ENCODE results near the gene TSPEAR. TPM values are rescaled to one million over a fixed set of nuclear protein-coding genes. Genes with fewer than 3 reads are reported as not detected.

Gene TSPEAR
- total RNA-seq, 4 donors from 2014 or later, result 0.21 to 1.3 (median 0.69) TPM

DNA sequence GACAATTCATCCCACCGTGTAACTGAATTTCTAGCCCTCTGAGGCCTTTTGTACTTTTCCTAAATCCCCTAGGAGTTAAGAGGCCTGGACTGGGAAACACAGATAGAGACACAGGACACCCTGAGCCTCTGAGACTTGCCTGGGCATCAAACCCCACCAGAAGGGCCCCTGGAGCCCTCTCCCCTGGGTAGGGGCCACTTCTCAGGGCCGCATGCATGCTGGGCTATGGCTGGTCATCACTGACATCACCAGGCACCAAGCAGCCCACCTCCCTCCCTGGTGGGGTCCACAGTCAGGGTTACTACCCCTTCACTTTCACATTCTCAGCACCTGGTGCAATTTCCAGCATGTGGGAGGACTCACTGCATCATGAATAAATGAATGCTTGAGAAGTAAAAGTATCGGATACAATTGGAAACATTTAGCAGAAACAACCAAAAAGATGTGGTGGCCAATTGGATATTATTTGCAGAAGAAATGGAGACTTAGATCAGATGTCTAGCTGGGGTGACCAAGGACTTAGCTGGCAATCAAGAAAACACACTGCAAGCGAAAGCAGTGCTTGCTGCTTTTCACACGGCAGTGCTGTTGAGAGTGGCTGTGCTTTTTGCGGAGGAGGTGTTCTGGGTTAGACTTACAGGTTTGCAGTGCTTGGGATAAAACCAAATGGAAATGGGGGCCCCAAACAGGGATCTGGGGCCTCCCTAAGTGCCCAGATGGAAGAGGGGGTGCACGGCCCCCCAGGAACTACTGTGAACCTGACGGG, 111.9 kb downstream of the TSPEAR start:
- TF ChIP-seq POLR2A (IDR thresholded peaks at IDR 0.05), result no peak
- TF ChIP-seq, protein P1, sequence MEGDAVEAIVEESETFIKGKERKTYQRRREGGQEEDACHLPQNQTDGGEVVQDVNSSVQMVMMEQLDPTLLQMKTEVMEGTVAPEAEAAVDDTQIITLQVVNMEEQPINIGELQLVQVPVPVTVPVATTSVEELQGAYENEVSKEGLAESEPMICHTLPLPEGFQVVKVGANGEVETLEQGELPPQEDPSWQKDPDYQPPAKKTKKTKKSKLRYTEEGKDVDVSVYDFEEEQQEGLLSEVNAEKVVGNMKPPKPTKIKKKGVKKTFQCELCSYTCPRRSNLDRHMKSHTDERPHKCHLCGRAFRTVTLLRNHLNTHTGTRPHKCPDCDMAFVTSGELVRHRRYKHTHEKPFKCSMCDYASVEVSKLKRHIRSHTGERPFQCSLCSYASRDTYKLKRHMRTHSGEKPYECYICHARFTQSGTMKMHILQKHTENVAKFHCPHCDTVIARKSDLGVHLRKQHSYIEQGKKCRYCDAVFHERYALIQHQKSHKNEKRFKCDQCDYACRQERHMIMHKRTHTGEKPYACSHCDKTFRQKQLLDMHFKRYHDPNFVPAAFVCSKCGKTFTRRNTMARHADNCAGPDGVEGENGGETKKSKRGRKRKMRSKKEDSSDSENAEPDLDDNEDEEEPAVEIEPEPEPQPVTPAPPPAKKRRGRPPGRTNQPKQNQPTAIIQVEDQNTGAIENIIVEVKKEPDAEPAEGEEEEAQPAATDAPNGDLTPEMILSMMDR (IDR thresholded peaks at IDR 0.05), result no peak
- no peak overlapping the region for H3K27ac ChIP-seq
- H3K4me3 ChIP-seq (replicated peaks in 1 of 3), result no peak overlapping the region
- H3K4me1 ChIP-seq, result no peaks in the 10 kb centered on the region
- intact Hi-C loops (cut with DNase I), result no loop called here
- H3K36me3 ChIP-seq, result no peaks in the 10 kb centered on the region
- WGBS, 2 donors, result 89 to 91% methylated on average over 8 of the region's 8 CpGs
- DNase-seq, result no peak
- H3K9me3 ChIP-seq, result no peaks in the 10 kb centered on the region
- no peaks in the 10 kb centered on the region for H3K27me3 ChIP-seq

DNA sequence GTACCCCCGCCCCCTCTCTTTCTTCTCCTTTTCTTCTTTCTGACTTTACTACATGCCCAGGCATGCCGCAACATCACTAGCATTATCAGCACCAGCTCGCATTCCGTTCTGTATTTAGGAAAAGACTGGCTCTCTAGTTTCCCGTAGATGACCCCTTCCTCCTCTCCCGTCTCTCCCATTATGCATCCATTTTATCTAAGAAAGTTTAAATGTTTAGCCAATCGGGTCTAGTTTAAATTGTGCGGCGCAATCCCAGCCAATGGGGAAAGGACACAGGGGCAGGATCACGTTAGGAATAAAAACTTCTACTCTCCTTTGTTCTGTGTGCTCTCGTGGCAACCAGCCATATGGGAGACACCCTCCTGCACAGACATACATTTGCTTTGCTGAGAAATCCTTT, 113.3 kb downstream of the TSPEAR start:
- no peaks in the 10 kb centered on the region for H3K9me3 ChIP-seq
- WGBS, 2 donors, result 85% methylated on average over 11 of the region's 11 CpGs
- H3K27me3 ChIP-seq, result no peaks in the 10 kb centered on the region
- intact Hi-C loops (cut with DNase I), result no loop called here
- no peak for TF ChIP-seq POLR2A (IDR thresholded peaks at IDR 0.05)
- TF ChIP-seq, protein P1 (IDR thresholded peaks at IDR 0.05), result no peak
- no peaks in the 10 kb centered on the region for H3K4me1 ChIP-seq
- no peaks in the 10 kb centered on the region for H3K36me3 ChIP-seq
- no peak overlapping the region for H3K27ac ChIP-seq
- no peak for DNase-seq
- H3K4me3 ChIP-seq (replicated peaks in 1 of 3), result no peak overlapping the region

DNA sequence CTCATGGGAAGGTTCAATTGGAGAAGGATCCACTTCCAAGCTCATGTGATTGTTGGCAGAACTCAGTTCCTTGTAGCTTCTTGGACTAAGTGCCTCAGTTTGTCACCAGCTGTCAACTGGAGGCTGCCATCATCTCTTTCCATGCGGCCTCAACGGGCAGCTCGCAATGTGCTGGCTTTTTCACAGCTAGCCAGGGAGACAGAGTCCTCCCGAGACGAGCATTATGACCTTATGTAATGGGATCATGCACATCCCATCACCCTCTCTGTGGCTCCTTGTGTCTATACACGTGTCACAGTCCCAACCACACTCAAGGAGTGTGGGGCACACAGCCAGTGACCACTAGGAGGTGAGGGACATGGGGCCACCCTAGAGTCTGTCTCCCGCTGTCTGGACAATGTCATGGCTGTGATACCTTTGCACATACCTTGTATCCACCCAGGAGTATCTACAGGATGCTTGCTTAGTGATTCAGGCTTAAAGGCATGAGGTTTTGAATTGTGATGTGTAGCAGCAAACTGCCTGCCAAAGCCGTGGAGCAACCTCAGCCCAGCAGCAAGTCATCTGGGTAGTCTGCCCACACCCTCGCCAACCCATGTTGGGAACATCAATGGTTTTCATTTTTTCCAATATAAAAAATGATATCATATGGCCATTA, 115.2 kb downstream of the TSPEAR start:
- no peak for DNase-seq
- H3K27me3 ChIP-seq, result no peaks in the 10 kb centered on the region
- intact Hi-C loops (cut with DNase I), result no loop called here
- H3K36me3 ChIP-seq, result no peaks in the 10 kb centered on the region
- TF ChIP-seq, protein P1 (IDR thresholded peaks at IDR 0.05), result no peak
- no peak for TF ChIP-seq POLR2A (IDR thresholded peaks at IDR 0.05)
- H3K27ac ChIP-seq, result no peak overlapping the region
- H3K9me3 ChIP-seq, result no peaks in the 10 kb centered on the region
- H3K4me3 ChIP-seq (replicated peaks in 1 of 3), result no peak overlapping the region
- no peaks in the 10 kb centered on the region for H3K4me1 ChIP-seq
- WGBS, 2 donors, result 68 to 80% methylated on average over 9 of the region's 9 CpGs

DNA sequence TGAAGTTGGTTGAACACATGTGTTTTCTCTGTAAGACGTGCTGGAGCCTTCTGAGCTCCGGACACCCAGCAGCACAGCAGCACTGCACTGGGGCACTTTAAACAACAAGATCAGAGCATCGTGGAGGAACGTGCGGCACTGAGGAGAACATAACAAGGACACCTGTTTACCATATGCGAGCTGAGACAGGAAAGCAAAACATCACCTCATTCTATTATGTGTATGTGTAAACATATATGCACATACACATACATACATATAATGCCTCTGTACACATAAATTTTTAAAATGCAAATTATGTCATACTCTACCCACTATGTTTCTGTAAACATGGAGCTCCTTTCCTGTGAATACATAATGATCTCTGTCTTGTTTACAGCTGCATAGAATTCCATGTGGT, 115.8 kb downstream of the TSPEAR start:
- Histone ChIP-seq H3K4me1 (no peaks in the 10 kb centered on the region), H3K4me3 (replicated peaks in 1 of 3) (no peak overlapping the region), H3K27ac (no peak overlapping the region), H3K9me3 (no peaks in the 10 kb centered on the region), H3K36me3 (no peaks in the 10 kb centered on the region), H3K27me3 (no peaks in the 10 kb centered on the region)
- no peak for TF ChIP-seq POLR2A (IDR thresholded peaks at IDR 0.05)
- WGBS, 2 donors, result 82 to 84% methylated on average over 6 of the region's 6 CpGs
- intact Hi-C loops (cut with DNase I), result no loop called here
- no peak for DNase-seq

DNA sequence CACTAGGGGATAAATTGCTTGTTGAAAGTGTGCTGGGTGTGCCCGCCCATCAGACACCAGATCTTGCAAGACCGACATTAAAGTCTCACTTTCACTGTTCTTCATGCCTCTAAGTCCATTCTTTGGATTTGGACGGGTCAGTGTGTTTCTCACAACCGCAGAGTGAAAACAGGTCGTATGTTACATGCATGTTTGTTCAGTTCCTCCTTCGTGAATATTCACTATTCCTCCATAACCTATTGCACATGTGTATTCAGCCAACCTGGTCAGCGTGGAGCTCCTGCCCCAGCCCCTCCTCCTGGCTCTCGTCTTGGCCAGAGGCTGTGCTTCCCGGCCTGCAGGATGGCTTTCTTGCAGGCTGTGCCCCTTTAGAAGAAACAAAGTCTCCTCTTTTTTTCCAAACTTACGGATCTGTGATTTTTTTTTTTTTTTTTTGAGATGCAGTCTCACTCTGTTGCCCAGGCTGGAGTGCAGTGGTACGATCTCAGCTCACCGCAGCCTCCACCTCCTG, 116.9 kb downstream of the TSPEAR start:
- no peak overlapping the region for H3K27ac ChIP-seq
- no peaks in the 10 kb centered on the region for H3K4me1 ChIP-seq
- H3K9me3 ChIP-seq, result no peaks in the 10 kb centered on the region
- no peak for DNase-seq
- H3K36me3 ChIP-seq, result no peaks in the 10 kb centered on the region
- intact Hi-C loops (cut with DNase I), result no loop called here
- TF ChIP-seq POLR2A (IDR thresholded peaks at IDR 0.05), result no peak
- TF ChIP-seq, protein P1 (IDR thresholded peaks at IDR 0.05), result no peak
- H3K4me3 ChIP-seq (replicated peaks in 1 of 3), result no peak overlapping the region
- H3K27me3 ChIP-seq, result no peaks in the 10 kb centered on the region
- WGBS, 2 donors, result 83 to 87% methylated on average over 12 of the region's 12 CpGs

Measured in thyroid gland (tissue), 4 donors.